NT2/D1 (cell line): ENCODE measurements around the gene NRDC.

Experiments
- SUZ12 ChIP-seq: IDR thresholded peaks from 2 replicates; pipeline ENCODE4 v1.6.1; 2011; ENCODE audit not compliant: insufficient read length, insufficient read depth; ENCODE audit errors: extremely low read depth
- YY1 ChIP-seq: IDR thresholded peaks from 2 replicates; pipeline ENCODE4 v1.6.1; 2011; ENCODE audit not compliant: insufficient read length, insufficient read depth
- ZNF274 ChIP-seq: IDR thresholded peaks from 2 replicates; pipeline ENCODE4 v1.6.1; 2011; ENCODE audit warnings: mild to moderate bottlenecking, low read depth, low read length

- no peak for TF ChIP-seq YY1
- no peak for TF ChIP-seq SUZ12
- no peak for TF ChIP-seq ZNF274
Observed at GRCh38 chr1:51859735-51860134, 18.8 kb downstream of the NRDC start.
